ENCODE data around the gene OR1C1.
"Not testable (repeated sequence)": the region's sequence is repeated elsewhere in the genome, so short reads cannot be mapped to it uniquely, and the experiment has no call there.

OR1C1 gene

GRCh38 chr1:247760456-247760855, at the start of gene OR1C1:
Gene OR1C1, minus strand, starts transcription at chr1:247760556. Its CDS starts 2,150 bp downstream, at chr1:247758406.
- DNase-seq (ENCODE audit: low read depth): no peak

GRCh38 chr1:247797518-247797917, 37.2 kb upstream of the OR1C1 start:
- no peak for DNase-seq (ENCODE audit: low read depth)

GRCh38 chr1:247769603-247770002, 9.2 kb upstream of the OR1C1 start:
- no peak for DNase-seq (ENCODE audit: low read depth)

GRCh38 chr1:247754311-247754710, 6.0 kb downstream of the OR1C1 start:
- DNase-seq (ENCODE audit: low read depth): not testable (repeated sequence)

GRCh38 chr1:247749870-247750269, 10.5 kb downstream of the OR1C1 start:
- no peak for DNase-seq (ENCODE audit: low read depth)

GRCh38 chr1:247748041-247748440, 12.3 kb downstream of the OR1C1 start, which contains the start of gene OR14A2:
Gene OR14A2, minus strand, starts transcription at chr1:247748141.
- no peak for DNase-seq (ENCODE audit: low read depth)

GRCh38 chr1:247747616-247748015, 12.7 kb downstream of the OR1C1 start:
- DNase-seq (ENCODE audit: low read depth): no peak

- no peak for DNase-seq (ENCODE audit: low read depth)
Observed at GRCh38 chr1:247746391-247746935, 13.9 kb downstream of the OR1C1 start.

- DNase-seq (ENCODE audit: low read depth): not testable (repeated sequence)
Observed at GRCh38 chr1:247742215-247742760, 18.1 kb downstream of the OR1C1 start.

- DNase-seq (ENCODE audit: low read depth): no peak
Observed at GRCh38 chr1:247741756-247742155, 18.6 kb downstream of the OR1C1 start.

GRCh38 chr1:247740721-247741120, 19.6 kb downstream of the OR1C1 start:
- no peak for DNase-seq (ENCODE audit: low read depth)

- no peak for DNase-seq (ENCODE audit: low read depth)
Observed at GRCh38 chr1:247738315-247738714, 22.0 kb downstream of the OR1C1 start, which contains the start of gene OR14K1. Gene OR14K1, plus strand, starts transcription at chr1:247738615. Its CDS starts 0 bp downstream, at chr1:247738615.

- DNase-seq (ENCODE audit: low read depth): no peak
Observed at GRCh38 chr1:247721222-247721621, 39.1 kb downstream of the OR1C1 start.

- no peak for DNase-seq (ENCODE audit: low read depth)
Observed at GRCh38 chr1:247716546-247716945, 43.8 kb downstream of the OR1C1 start, which contains the start of gene OR6F1. Gene OR6F1, minus strand, starts transcription at chr1:247716646. Its CDS starts 3,891 bp downstream, at chr1:247712755.

- no peak for DNase-seq (ENCODE audit: low read depth)
Observed at GRCh38 chr1:247713753-247714152, 46.6 kb downstream of the OR1C1 start.

- DNase-seq (ENCODE audit: low read depth): not testable (repeated sequence)
Observed at GRCh38 chr1:247710681-247711080, 49.7 kb downstream of the OR1C1 start.

All from stimulated activated CD8-positive, alpha-beta memory T cell treated with anti-CD3 and anti-CD28 coated beads, Interleukin-15, amount 100 ng/mL, for 1 hour (primary cell).